Panc1 (cell line): ENCODE results near the gene HSD17B1. TPM values are rescaled to one million over a fixed set of nuclear protein-coding genes. Genes with fewer than 3 reads are reported as not detected.
A peak's percentile ranks its signal among the peaks of the same experiment; 100 is the strongest.
"Not testable (repeated sequence)": the region's sequence is repeated elsewhere in the genome, so short reads cannot be mapped to it uniquely, and the experiment has no call there.

Source experiments
- ATAC-seq: fragments of 200-7000 bp; cut with Tn5 transposase; 2 replicates; pipeline ENCODE4 v1.9.1; 2020; ENCODE audit warnings: mild to moderate bottlenecking, moderate library complexity
- BruUV-seq: library from RNA; stranded (reverse); fragments of 400-500 nt; replicated peaks from 2 replicates; lab custom pipeline; 2021; lab: Mats Ljungman, UMichigan
- CTCF ChIA-PET: fragments of 300-600 bp; sonication (Branson Sonifier 250); formaldehyde crosslinking; loops from one replicate; lab custom pipeline; 2022; ENCODE audit warnings: antibody characterized with exemption; lab: Charles Lee
- POLR2A ChIA-PET: fragments of 300-600 bp; sonication (Branson Sonifier 250); formaldehyde crosslinking; loops from one replicate; lab custom pipeline; 2022; ENCODE audit warnings: antibody characterized with exemption; lab: Charles Lee
- DNase-seq: peaks from one replicate; pipeline ENCODE4 v3.0.0-alpha.2; 2010; ENCODE audit warnings: low read depth, low spot score
- H3K27ac ChIP-seq: 2 replicates; pipeline ENCODE4 v1.5.1; 2011; ENCODE audit warnings: mild to moderate bottlenecking, low read length, inconsistent platforms
- H3K27me3 ChIP-seq: fragments of 200-500 bp; sonication (Bioruptor generic); 2 replicates; pipeline ENCODE4 v1.6.0; 2014; ENCODE audit warnings: low read length, inconsistent platforms; ENCODE audit not compliant: control insufficient read depth, insufficient read depth
- H3K36me3 ChIP-seq: fragments of 200-500 bp; sonication (Bioruptor generic); 2 replicates; pipeline ENCODE4 v1.5.1; 2014; ENCODE audit warnings: inconsistent platforms, mild to moderate bottlenecking, low read length, moderate library complexity; ENCODE audit not compliant: control insufficient read depth, insufficient read depth
- H3K4me1 ChIP-seq: 2 replicates; pipeline ENCODE4 v1.5.1; 2011; ENCODE audit warnings: inconsistent platforms, mild to moderate bottlenecking, low read length, moderate library complexity; ENCODE audit not compliant: control insufficient read depth, insufficient read depth
- H3K4me3 ChIP-seq, 2 experiments: 2 replicates each; pipeline ENCODE4 v1.5.1; 2011 to 2012; ENCODE audit warnings: low read depth in 2 of 2, low read length in 2 of 2, mild to moderate bottlenecking in 2 of 2, inconsistent platforms in 1 of 2, moderate library complexity in 1 of 2
- H3K9me3 ChIP-seq: fragments of 200-500 bp; sonication (Bioruptor generic); 2 replicates; pipeline ENCODE4 v1.5.1; 2014; ENCODE audit warnings: low read depth, mild to moderate bottlenecking, inconsistent platforms, low read length, moderate library complexity; ENCODE audit not compliant: control insufficient read depth, insufficient read depth
- CTCF ChIP-seq: fragments of 450-650 bp; IDR thresholded peaks from 2 replicates; pipeline ENCODE4 v1.5.1; 2017; ENCODE audit warnings: mild to moderate bottlenecking
- POLR2AphosphoS5 ChIP-seq: IDR thresholded peaks from 2 replicates; pipeline ENCODE4 v1.6.1; 2012; ENCODE audit warnings: mild to moderate bottlenecking, low read depth, low read length, moderate library complexity
- REST ChIP-seq, 2 experiments: IDR thresholded peaks; 2 replicates each; pipeline ENCODE4 v1.6.1; 2011 to 2012; ENCODE audit warnings: low read depth in 2 of 2, control low read depth in 1 of 2, low read length in 1 of 2, mild to moderate bottlenecking in 1 of 2, moderate library complexity in 1 of 2; ENCODE audit not compliant: insufficient read depth in 1 of 2
- SIN3A ChIP-seq: IDR thresholded peaks from 2 replicates; pipeline ENCODE4 v1.6.1; 2012; ENCODE audit warnings: low read depth, mild to moderate bottlenecking, low read length, moderate library complexity, borderline replicate concordance; ENCODE audit not compliant: insufficient read depth
- TCF7L2 ChIP-seq: IDR thresholded peaks from 2 replicates; pipeline ENCODE4 v1.6.1; 2011; ENCODE audit warnings: mild to moderate bottlenecking, low read depth, low read length, inconsistent platforms
- in situ Hi-C: cut with HindIII; loops from 2 replicates; pipeline ENCODE4 v1.10.0; 2016; ENCODE audit warnings: low sequenced_read_pairs, low pct_unique_long_range_greater_than_20kb
- intact Hi-C: fragments of 100-400 bp; cut with micrococcal nuclease; formaldehyde crosslinking; loops from one replicate; pipeline ENCODE4 v1.10.0; 2022; ENCODE audit not compliant: unreplicated experiment
- total RNA-seq: library from RNA; stranded (reverse); gene quantifications from one replicate; pipeline ENCODE4 v1.2.1, GENCODE V29; 2021; ENCODE audit not compliant: unreplicated experiment

The HSD17B1 gene
- total RNA-seq, 1 experiment from 2014 or later, result 5.4 TPM

DNA sequence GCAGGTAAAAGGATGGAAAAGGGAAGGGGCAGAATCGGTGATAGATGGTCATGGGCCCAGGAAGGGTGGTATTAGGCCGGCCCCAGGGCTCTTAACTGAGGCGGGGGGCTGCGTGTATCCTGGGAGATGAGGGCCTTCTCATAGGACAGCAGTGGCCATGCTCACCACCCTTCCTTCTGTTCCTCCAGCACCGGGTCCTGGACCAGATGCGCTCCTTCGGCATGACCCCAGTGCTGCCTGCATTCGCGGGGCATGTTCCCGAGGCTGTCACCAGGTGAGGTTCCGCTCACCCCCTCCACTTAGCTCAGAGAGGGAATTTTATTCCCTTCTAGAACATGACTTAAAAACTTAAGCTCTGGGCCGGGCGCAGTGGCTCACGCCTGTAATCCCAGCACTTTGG is 14.2 kb upstream of the HSD17B1 start:
- ATAC-seq (no peak), DNase-seq (no peak)
- Histone ChIP-seq H3K4me1 (peaks cover 33% of the 10 kb centered on the region), H3K4me3 (no peak overlapping the region), H3K9me3 (no peaks in the 10 kb centered on the region), H3K27me3 (no peaks in the 10 kb centered on the region), H3K36me3 (no peaks in the 10 kb centered on the region; the same call in 1 of the 2 replicates), H3K27ac (no peak overlapping the region)
- CTCF ChIA-PET, result interaction anchor here (0.6 kb wide), 1 partner anchor 455 kb away, joined by 5 read pairs; no protein-coding TSS in a partner anchor
- in situ Hi-C loops, result no loop called here
- no TSS peak for BruUV-seq
- POLR2A ChIA-PET, result no interaction called here
- TF ChIP-seq CTCF (no peak), TCF7L2 (no peak), SIN3A (no peak), REST (IDR thresholded peaks at IDR 0.05; ENCODE audit: insufficient read depth in 1 of 2, low read depth in 2 of 2, low read length in 1 of 2) (no peak), POLR2AphosphoS5 (no peak)
- intact Hi-C loops, result no loop called here

GRCh38 chr17:42540558-42540957 is 12.2 kb upstream of the HSD17B1 start:
- H3K36me3 ChIP-seq, H3K4me3 ChIP-seq, POLR2A ChIA-PET, intact Hi-C loops, DNase-seq, BruUV-seq, H3K9me3 ChIP-seq, H3K27ac ChIP-seq, in situ Hi-C loops, ATAC-seq, H3K27me3 ChIP-seq: not testable (repeated sequence)
- H3K4me1 ChIP-seq, result peaks cover 18% of the 10 kb centered on the region
- CTCF ChIA-PET, result interaction anchor here (0.7 kb wide), 1 partner anchor 205 kb away, joined by 6 read pairs; no protein-coding TSS in a partner anchor

GRCh38 chr17:42541041-42541833 is 11.5 kb upstream of the HSD17B1 start:
- no TSS peak for BruUV-seq
- H3K27ac ChIP-seq, result peak overlapping the region; percentile 42
- H3K4me1 ChIP-seq, result peaks cover 16% of the 10 kb centered on the region
- in situ Hi-C loops, result no loop called here
- ATAC-seq, result 0 out of 2 replicates have a peak, but pooled peaks have one; percentile 7
- DNase-seq, result no peak
- no peaks in the 10 kb centered on the region; the same call in 1 of the 2 replicates for H3K36me3 ChIP-seq
- intact Hi-C loops, result no loop called here
- TF ChIP-seq REST (IDR thresholded peaks at IDR 0.05; ENCODE audit: insufficient read depth in 1 of 2, low read depth in 2 of 2, low read length in 1 of 2) (no peak), TCF7L2 (no peak), POLR2AphosphoS5 (no peak), CTCF (no peak), SIN3A (no peak)
- POLR2A ChIA-PET, result no interaction called here
- no peaks in the 10 kb centered on the region for H3K9me3 ChIP-seq
- CTCF ChIA-PET, result interaction anchor here (0.7 kb wide), 1 partner anchor 206 kb away, joined by 6 read pairs; no protein-coding TSS in a partner anchor
- no peak overlapping the region for H3K4me3 ChIP-seq
- no peaks in the 10 kb centered on the region for H3K27me3 ChIP-seq
